Esophagus muscularis mucosa (tissue), 3 donors: ENCODE measurements around the gene KLF17.

ENCODE experiments used
- CTCF ChIP-seq, 3 experiments: fragments of 200-600 bp in 2 of 3; fragments of 450-650 bp in 1 of 3; sonication (generic) in 2 of 3; IDR thresholded peaks; one replicate each; pipeline ENCODE4 v1.5.1; 2017 to 2019; ENCODE audit warnings: antibody characterized with exemption in 3 of 3, mild to moderate bottlenecking in 2 of 3, moderate library complexity in 1 of 3
- POLR2AphosphoS5 ChIP-seq, 2 donors: sonication (generic); formaldehyde crosslinking; IDR thresholded peaks; one replicate each; pipeline ENCODE4 v1.6.1; 2017; ENCODE audit warnings: antibody characterized with exemption in 2 of 2

- TF ChIP-seq CTCF (IDR thresholded peaks at IDR 0.05): no peak
- TF ChIP-seq POLR2AphosphoS5 (IDR thresholded peaks at IDR 0.05): no peak
Measured at GRCh38 chr1:44079566-44079965, 39.1 kb upstream of the KLF17 start.
